SH-SY5Y (cell line): Measurements from ENCODE around the gene B3GAT1.

Source experiments
- GATA2 ChIP-seq: IDR thresholded peaks from 2 replicates; pipeline ENCODE4 v1.6.1; 2011; ENCODE audit warnings: mild to moderate bottlenecking, low read depth, low read length
- GATA3 ChIP-seq: IDR thresholded peaks from 2 replicates; pipeline ENCODE4 v1.6.1; 2011; ENCODE audit warnings: low read depth, mild to moderate bottlenecking, low read length, moderate library complexity

DNA sequence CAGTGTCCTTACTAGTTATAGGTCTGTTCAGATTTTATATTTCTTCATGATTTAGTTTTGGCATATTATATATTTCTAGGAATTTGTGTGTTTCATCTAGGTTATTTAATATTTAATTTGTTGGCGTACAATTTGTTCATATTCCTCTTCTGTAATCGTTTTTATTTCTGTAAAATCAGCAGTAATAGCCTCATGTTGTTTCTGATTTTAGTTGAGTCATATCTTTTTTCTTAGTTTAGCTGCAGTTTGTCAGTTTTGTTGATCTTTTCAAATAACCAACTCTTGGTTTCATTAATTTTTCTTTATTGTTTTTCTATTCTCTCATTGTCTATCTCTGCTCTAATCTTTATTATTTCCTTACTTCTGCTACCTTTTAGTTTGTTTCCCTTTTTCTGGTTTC lies 59.9 kb downstream of the B3GAT1 start:
- no peak for TF ChIP-seq GATA3
- TF ChIP-seq GATA2 = no peak
